ENCODE measurements around the gene CLPX. TPM values are rescaled to one million over a fixed set of nuclear protein-coding genes. Genes with fewer than 3 reads are reported as not detected.
A peak's percentile ranks its signal among the peaks of the same experiment; 100 is the strongest.

Gene CLPX
- total and polyA plus RNA-seq, 9 of the 15 experiments (the other 6 are each of a cell fraction or from before 2014, with no cell fraction given): 11.2 to 83.3 (median 51.3) TPM

DNA sequence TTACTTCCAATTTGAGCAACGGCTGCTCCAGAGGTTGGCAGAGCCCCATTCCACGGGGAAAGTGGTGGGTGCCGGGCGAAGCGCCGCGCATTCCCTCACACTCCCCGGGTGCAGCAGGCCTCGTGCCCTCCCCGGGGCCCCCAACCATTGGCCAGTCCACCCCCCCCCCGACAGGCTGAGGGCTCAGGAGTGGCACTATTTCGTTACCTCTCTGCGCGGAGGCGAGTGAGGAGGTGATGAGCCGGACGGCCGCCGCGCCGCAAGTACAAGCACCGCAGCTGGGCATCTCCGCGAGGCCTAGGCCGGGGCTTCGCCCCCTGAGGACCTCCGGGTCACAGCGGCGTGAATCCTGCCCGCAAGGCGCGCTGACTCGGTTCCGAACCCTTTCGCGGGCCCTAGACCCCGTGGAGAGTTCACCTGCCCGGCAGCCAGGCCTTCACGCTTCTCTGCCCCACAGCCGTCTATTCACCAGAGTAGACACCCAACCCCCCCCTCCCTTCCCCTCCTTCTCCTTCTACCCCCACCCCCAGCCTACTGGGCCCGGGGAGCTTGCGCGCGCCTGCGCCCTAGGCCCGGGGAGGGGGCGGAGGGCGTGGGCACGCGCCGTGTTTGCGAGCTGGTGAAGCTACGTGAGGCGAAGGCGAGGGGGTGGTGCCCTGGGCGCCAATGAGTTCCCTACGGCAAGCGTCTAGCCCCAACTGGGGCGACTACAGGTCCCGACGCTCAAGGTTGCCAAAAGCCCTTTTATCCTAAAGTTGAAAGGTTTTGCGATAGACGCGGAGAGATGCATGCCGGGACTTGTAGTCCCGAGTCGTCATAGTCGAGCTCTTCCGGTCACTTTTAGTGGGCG lies at the start of gene CLPX (continued):
- TF ChIP-seq CEBPB (tag; IDR thresholded peaks at IDR 0.05) (no peak), SOX6 (IDR thresholded peaks at IDR 0.05) (0 out of 2 replicates have a peak, but pooled peaks have one; percentile 25), SIRT6 (IDR thresholded peaks at IDR 0.05; ENCODE audit: low read depth, low read length) (no peak), TAL1 (IDR thresholded peaks at IDR 0.05) (no peak), EGR1 (conservative IDR thresholded peaks at IDR 0.05) (peak; percentile 99), ZFP1 (CRISPR knock-in tag; IDR thresholded peaks at IDR 0.05) (no peak), GABPA (tag; conservative IDR thresholded peaks at IDR 0.05; ENCODE audit: low read depth) (peak; percentile 89), MTA1 (IDR thresholded peaks at IDR 0.05; ENCODE audit: borderline replicate concordance) (no peak), MGA (IDR thresholded peaks at IDR 0.05) (peak; percentile 50; the same call in 1 of the 2 replicates), C11orf30 (IDR thresholded peaks at IDR 0.05; ENCODE audit: low read depth) (no peak), MAZ (CRISPR knock-in tag; conservative IDR thresholded peaks at IDR 0.05 in 1 of 2, IDR thresholded peaks at IDR 0.05 in 1 of 2) (peak; percentile 75 to 92; a peak in 2 of 4 replicates), CXXC5 (CRISPR knock-in tag; IDR thresholded peaks at IDR 0.05) (peak; percentile 84), ZNF143 (CRISPR knock-in tag; IDR thresholded peaks at IDR 0.05) (peak; percentile 90), HES1 (IDR thresholded peaks at IDR 0.05; ENCODE audit: low read depth) (peak; percentile 36; the same call in 1 of the 2 replicates), MEIS2 (IDR thresholded peaks at IDR 0.05; ENCODE audit: partially characterized antibody) (peak; percentile 67)

Data from K562 (cell line).